Measurements from ENCODE around the gene MAB21L3. TPM values are rescaled to one million over a fixed set of nuclear protein-coding genes. Genes with fewer than 3 reads are reported as not detected.

The MAB21L3 gene
- total and polyA plus RNA-seq, 2 of the 13 experiments (the other 11 are each of a cell fraction or from before 2014, with no cell fraction given), result 0.55 to 4.1 TPM

GRCh38 chr1:116106646-116107045, 4.6 kb upstream of the MAB21L3 start:
- ATAC-seq (no peak), DNase-seq (ENCODE audit: low spot score) (no peak), FAIRE-seq (no peak)
- Histone ChIP-seq H2AFZ (ENCODE audit: low read length) (no peak overlapping the region), H4K20me1 (ENCODE audit: insufficient read depth, low read length) (no peaks in the 10 kb centered on the region), H3K4me1 (ENCODE audit: insufficient read depth, low read length) (peaks cover 71% of the 10 kb centered on the region), H3K9me3 (ENCODE audit: low read length) (no peaks in the 10 kb centered on the region), H3K27me3 (ENCODE audit: control insufficient read depth in 1 of 2, insufficient read depth in 2 of 2, low read length in 2 of 2) (no peaks in the 10 kb centered on the region), H3K4me3 (replicated peaks in 1 of 3; ENCODE audit: insufficient read depth in 1 of 3, low read depth in 2 of 3, low read length in 3 of 3) (no peak overlapping the region), H3K27ac (ENCODE audit: extremely low read length, insufficient read depth, low read length) (no peak overlapping the region), H3K4me2 (ENCODE audit: low read depth, low read length) (no peak overlapping the region), H3K36me3 (replicated peaks in 1 of 2; ENCODE audit: control insufficient read depth in 1 of 2, insufficient read depth in 2 of 2, low read length in 2 of 2) (no peaks in the 10 kb centered on the region), H3K79me2 (ENCODE audit: insufficient read depth, low read length) (no peaks in the 10 kb centered on the region), H3K9ac (ENCODE audit: insufficient read depth, low read depth, low read length) (no peak overlapping the region)
- ChIA-PET CTCF (ENCODE audit: low intra/inter-chr PET ratio, low total read pairs) (no interaction called here), POLR2A (no interaction called here)
- no peak for TF ChIP-seq ZNF616 (CRISPR knock-in tag; IDR thresholded peaks at IDR 0.05; ENCODE audit: low read depth)
- TF ChIP-seq FOXP1 (IDR thresholded peaks at IDR 0.05), result no peak
- no peak for TF ChIP-seq FOXP1 (CRISPR knock-in tag; IDR thresholded peaks at IDR 0.05)
- no peak for TF ChIP-seq KLF11 (CRISPR knock-in tag; IDR thresholded peaks at IDR 0.05)
- no peak for TF ChIP-seq TBX2 (CRISPR knock-in tag; IDR thresholded peaks at IDR 0.05; ENCODE audit: borderline replicate concordance)
- no peak for TF ChIP-seq MEIS2 (CRISPR knock-in tag; IDR thresholded peaks at IDR 0.05)
- TF ChIP-seq MAFG (CRISPR knock-in tag; IDR thresholded peaks at IDR 0.05), result no peak
- TF ChIP-seq ZNF343 (CRISPR knock-in tag; IDR thresholded peaks at IDR 0.05), result no peak
- no peak for TF ChIP-seq TIGD3 (CRISPR knock-in tag; IDR thresholded peaks at IDR 0.05; ENCODE audit: borderline replicate concordance)
- no peak for TF ChIP-seq ZNF274 (CRISPR knock-in tag; IDR thresholded peaks at IDR 0.05)
- TF ChIP-seq SETDB1 (CRISPR knock-in tag; IDR thresholded peaks at IDR 0.05; ENCODE audit: borderline replicate concordance), result no peak
- no peak for TF ChIP-seq ZNF235 (CRISPR knock-in tag; IDR thresholded peaks at IDR 0.05; ENCODE audit: borderline replicate concordance)
- TF ChIP-seq REPIN1 (CRISPR knock-in tag; IDR thresholded peaks at IDR 0.05; ENCODE audit: borderline replicate concordance, low read depth), result no peak
- no peak for TF ChIP-seq ZFP36L2 (CRISPR knock-in tag; IDR thresholded peaks at IDR 0.05)
- TF ChIP-seq ZNF496 (CRISPR knock-in tag; IDR thresholded peaks at IDR 0.05; ENCODE audit: insufficient replicate concordance), result no peak
- TF ChIP-seq ZNF691 (CRISPR knock-in tag; IDR thresholded peaks at IDR 0.05; ENCODE audit: borderline replicate concordance, low read depth), result no peak
- TF ChIP-seq FOXO1 (CRISPR knock-in tag; IDR thresholded peaks at IDR 0.05), result no peak
- TF ChIP-seq ZNF678 (CRISPR knock-in tag; IDR thresholded peaks at IDR 0.05), result no peak
- TF ChIP-seq, protein P1, sequence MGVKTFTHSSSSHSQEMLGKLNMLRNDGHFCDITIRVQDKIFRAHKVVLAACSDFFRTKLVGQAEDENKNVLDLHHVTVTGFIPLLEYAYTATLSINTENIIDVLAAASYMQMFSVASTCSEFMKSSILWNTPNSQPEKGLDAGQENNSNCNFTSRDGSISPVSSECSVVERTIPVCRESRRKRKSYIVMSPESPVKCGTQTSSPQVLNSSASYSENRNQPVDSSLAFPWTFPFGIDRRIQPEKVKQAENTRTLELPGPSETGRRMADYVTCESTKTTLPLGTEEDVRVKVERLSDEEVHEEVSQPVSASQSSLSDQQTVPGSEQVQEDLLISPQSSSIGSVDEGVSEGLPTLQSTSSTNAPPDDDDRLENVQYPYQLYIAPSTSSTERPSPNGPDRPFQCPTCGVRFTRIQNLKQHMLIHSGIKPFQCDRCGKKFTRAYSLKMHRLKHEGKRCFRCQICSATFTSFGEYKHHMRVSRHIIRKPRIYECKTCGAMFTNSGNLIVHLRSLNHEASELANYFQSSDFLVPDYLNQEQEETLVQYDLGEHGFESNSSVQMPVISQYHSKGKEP (CRISPR knock-in tag; IDR thresholded peaks at IDR 0.05), result no peak
- intact Hi-C loops (cut with micrococcal nuclease; ENCODE audit: unreplicated experiment) (no loop called here), in situ Hi-C loops (cut with HindIII; ENCODE audit: extremely low pct_ligation_motif_present, low pct_unique_long_range_greater_than_20kb) (no loop called here)
- WGBS (ENCODE audit: low lambda C conversion rate), result 80% methylated on average over 4 of the region's 4 CpGs
- no TSS peak for BruUV-seq (replicated peaks)
